Fibroblast of skin of right quadriceps (primary cell): ENCODE results near the gene PRR23A.

ENCODE experiments used
- DNase-seq: peaks from one replicate; pipeline ENCODE4 v3.0.0-alpha.2; 2013

The PRR23A gene

DNA sequence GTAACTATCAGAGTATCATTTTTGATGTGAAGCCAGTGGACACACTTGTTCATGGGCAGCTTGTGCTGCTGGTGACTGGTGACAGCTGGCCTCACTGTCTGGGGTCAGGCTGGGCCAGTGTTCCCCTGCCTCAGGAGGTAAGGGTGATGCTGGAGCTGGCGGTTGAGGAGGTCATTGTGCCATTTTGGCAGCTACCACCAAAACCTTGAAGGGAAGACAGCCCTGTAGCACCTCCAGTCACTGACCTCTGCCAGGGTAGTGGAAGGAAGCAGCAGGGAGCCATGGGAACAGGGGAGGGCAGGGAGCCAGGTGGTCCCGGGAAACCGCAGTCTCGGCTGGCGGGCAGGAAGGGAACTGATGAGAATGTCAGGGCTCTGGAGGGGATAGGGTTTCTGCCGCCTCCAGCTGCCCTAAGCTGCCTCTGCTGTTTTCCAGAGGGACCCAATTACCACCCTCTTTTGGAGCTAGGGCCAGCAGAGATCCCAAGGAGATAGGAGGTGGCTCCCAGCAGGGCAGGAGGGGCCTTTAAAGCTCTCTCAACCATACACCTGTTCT is 34.2 kb downstream of the PRR23A start:
- DNase-seq, result no peak

DNA sequence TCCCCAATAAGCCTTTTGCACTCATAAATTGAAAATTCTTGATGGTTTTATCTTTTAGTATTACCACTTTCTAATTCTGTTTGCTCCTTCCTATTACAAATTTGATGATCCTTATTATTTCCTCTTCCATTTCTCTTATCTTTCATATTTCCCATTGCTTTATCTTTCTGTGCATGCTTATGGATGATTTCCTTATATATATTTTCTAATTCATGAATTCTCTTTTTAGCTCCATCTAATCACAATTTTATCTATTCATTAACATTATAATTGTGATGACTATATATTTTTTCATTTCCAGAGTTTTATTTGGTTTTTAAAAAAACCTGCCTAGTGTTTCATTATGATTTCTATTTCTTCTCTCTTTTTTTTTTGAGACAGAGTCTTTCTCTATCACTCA is 41.1 kb downstream of the PRR23A start:
- no peak for DNase-seq

DNA sequence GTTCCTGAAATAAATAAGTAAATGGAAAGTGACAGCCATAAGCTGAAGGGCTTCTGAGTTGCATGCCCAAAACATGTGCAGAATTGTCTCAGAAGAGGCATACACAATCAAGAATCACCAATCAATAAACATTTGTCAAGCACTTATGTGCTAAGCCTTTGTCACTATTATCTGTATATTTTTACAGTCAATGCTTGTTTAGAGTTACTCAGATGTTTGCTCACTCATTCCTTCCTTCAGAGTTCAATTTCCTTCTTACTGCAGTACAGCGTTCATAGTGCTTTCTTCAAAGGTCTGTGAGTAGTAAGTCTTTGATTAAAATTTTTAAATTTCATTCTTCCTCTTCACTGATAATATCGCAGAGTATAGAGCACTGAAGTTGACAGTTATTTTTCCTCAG is 41.8 kb downstream of the PRR23A start:
- DNase-seq, result no peak

DNA sequence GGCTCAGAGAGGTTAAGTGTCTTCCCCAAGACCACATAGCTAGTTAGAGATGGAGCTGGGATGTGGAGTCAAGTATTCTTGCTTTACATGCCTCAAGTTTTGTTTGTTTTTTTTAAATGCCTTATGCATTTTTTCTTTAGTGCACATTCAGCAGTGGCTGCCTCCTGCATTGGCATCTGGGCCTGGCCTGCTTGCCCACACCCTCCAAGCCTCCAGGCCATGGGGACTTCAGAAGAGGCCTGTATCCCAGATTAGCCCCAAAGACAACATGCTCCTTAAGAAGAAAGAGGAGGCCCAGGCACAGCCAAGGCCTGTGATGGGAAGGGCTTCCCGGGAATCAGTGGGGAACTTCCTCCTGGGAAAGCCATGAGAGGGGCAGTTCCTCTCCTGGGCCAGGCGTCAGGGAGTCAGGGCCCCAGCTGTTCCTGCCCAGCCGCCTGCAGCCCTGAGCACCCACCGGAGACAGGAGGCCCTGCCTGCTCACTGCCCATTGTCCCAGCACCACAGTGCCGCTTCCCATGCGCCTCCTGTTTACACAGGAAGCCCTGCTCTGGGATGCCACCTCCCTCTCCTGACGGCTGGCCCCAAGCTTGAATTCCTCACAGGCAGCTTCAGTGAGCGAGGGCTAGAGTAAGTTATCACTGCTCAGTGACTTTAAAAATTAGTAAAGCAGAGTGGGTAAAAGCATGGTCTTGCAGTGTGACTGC is 43.1 kb downstream of the PRR23A start:
- no peak for DNase-seq

GRCh38 chr3:138960417-138960852 is 45.6 kb downstream of the PRR23A start:
- DNase-seq, result no peak
